GM12801 (cell line): ENCODE measurements around the gene TPK1.

ENCODE experiments used
- TF ChIP-seq, protein P1 (sequence below): IDR thresholded peaks from one replicate; pipeline ENCODE4 v1.5.1; 2011; ENCODE audit warnings: control low read depth; ENCODE audit not compliant: insufficient read length; ENCODE audit errors: extremely low read depth

Gene TPK1

GRCh38 chr7:144516729-144517525 lies 318.9 kb downstream of the TPK1 start:
- TF ChIP-seq, protein P1, sequence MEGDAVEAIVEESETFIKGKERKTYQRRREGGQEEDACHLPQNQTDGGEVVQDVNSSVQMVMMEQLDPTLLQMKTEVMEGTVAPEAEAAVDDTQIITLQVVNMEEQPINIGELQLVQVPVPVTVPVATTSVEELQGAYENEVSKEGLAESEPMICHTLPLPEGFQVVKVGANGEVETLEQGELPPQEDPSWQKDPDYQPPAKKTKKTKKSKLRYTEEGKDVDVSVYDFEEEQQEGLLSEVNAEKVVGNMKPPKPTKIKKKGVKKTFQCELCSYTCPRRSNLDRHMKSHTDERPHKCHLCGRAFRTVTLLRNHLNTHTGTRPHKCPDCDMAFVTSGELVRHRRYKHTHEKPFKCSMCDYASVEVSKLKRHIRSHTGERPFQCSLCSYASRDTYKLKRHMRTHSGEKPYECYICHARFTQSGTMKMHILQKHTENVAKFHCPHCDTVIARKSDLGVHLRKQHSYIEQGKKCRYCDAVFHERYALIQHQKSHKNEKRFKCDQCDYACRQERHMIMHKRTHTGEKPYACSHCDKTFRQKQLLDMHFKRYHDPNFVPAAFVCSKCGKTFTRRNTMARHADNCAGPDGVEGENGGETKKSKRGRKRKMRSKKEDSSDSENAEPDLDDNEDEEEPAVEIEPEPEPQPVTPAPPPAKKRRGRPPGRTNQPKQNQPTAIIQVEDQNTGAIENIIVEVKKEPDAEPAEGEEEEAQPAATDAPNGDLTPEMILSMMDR = no peak

DNA sequence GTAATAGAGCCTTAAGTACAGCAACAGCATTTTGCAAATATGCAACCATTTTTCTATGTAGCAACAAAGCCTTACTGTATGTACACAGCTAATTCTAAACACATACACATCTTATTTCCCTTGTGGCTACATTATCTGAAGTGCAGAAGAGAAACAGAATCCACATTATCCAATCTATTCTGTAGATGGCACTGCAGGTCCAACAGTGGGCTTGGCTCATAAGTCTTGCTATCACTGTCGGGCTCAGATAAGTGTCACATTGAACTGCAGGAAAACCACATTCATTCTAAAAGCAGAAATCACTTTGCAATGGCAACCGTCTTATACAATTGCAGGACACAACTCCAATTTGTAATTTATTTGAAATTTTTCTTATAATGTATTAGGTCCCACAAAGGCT lies 322.5 kb downstream of the TPK1 start:
- TF ChIP-seq, protein P1 = no peak

GRCh38 chr7:144510621-144511020 lies 325.2 kb downstream of the TPK1 start:
- TF ChIP-seq, protein P1 = no peak

DNA sequence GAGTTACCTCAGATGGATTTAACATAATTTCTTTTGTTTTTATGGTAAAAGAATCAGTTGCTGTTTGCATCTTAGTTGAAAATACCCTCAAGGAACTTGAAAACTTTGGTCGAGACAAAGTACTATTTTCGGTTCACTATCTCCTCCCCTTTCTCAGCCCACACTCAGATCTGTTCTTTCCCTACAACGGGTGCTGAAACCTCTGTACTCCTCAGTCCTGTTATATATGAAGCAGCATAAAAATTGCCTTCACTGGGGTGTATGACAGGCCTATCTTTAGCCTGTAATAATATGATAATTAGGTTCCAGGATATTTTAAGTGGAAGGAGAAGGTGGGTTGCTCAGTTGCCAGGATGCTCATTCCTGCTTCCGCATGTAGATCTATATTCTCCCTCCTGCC lies 327.2 kb downstream of the TPK1 start:
- TF ChIP-seq, protein P1 = no peak

DNA sequence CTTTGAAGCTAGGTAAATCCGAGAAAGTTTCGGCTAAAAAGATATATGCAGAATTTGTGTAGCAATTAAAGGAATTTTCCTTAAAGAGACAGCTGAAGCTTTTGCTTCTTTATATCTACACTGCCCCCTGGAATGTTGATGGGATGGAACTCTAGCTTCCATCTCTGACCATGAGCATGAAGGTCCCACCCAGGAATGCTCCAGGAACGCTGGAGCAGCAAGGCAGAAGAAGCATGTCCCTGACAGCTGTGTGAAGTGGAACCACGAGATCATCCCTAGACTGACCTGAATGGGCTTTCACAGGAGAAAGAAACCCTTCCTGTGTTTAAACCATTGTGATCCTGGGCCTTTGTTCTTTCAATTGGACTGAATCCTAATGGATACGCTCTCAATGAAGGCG lies 332.6 kb downstream of the TPK1 start:
- TF ChIP-seq, protein P1 = no peak

DNA sequence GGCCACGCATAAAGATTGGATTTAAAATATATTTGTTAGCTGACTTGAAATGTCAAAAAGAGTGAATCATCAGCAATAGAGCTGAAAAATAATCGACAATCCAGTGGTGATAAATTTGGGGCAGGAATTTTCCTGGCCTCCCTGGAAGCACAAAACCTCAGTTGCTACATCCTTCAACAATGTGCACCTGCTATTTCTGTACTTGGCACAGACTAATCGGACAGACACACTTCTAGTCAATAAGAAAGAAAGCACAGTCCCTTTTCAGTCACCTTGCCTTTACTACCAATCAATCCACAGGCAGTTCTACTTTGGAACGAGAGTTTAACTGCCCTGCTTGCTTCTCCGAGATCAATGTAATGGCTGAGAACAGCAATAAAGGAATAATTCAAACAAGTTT lies 335.6 kb downstream of the TPK1 start:
- TF ChIP-seq, protein P1 = no peak

DNA sequence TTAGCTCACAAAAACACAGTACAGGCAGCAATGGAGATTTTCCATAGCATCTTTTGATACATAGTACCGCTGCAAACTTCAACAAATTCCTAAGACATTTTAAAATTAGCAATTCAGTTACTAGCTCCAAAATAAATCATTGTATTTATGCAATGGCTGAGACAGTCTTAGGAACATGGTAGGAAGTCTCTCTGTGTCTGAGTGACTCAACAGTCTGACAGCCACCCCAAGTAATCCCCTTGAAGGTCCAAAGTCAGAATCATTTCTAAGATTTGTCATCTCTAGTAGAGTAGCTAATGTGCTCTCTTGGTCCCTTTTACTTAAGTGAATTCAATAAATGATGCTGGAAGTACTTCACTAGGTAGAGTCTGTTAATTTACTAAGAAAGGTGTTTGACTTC lies 338.6 kb downstream of the TPK1 start:
- TF ChIP-seq, protein P1 = no peak

GRCh38 chr7:144494355-144494754 lies 341.5 kb downstream of the TPK1 start:
- TF ChIP-seq, protein P1 = no peak
